NCI-H82 treated with DMSO at 0.1 percent for 48 hours (cell line): Measurements from ENCODE around the gene SBK2.
A peak's percentile ranks its signal among the peaks of the same experiment; 100 is the strongest.
"Not testable (repeated sequence)": the region's sequence is repeated elsewhere in the genome, so short reads cannot be mapped to it uniquely, and the experiment has no call there.

Experiments
- DNase-seq: peaks from one replicate; lab custom pipeline; 2025; ENCODE audit not compliant: unreplicated experiment; lab: John Stamatoyannopoulos, UW

SBK2 gene

DNA sequence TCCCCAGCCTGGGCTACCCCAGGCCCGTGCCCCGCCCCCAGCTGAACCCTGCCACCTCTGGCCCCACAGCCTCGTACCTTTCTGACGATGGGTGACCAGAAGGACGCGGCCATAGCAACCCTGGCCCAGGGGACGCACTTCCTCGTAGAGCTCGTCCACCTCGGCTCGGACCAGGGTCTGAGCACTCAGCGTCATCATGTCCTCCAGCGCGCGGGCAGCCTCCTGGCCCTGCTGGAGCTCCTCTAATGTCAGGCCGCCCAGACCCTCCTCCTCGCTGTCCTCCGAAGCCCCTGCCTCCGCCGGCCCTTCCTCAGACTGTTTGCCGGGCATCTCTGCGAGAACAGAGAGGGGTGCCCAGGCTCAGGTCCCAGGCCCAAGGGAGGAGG lies 975 bp downstream of the SBK2 start:
- DNase-seq = no peak

- no peak for DNase-seq
These were observed 1.6 kb downstream of the SBK2 start for GRCh38 chr19:55535173-55535964.

GRCh38 chr19:55534280-55534679 lies 2.7 kb downstream of the SBK2 start:
- not testable (repeated sequence) for DNase-seq

GRCh38 chr19:55530996-55531395 lies 5.9 kb downstream of the SBK2 start:
- no peak for DNase-seq

DNA sequence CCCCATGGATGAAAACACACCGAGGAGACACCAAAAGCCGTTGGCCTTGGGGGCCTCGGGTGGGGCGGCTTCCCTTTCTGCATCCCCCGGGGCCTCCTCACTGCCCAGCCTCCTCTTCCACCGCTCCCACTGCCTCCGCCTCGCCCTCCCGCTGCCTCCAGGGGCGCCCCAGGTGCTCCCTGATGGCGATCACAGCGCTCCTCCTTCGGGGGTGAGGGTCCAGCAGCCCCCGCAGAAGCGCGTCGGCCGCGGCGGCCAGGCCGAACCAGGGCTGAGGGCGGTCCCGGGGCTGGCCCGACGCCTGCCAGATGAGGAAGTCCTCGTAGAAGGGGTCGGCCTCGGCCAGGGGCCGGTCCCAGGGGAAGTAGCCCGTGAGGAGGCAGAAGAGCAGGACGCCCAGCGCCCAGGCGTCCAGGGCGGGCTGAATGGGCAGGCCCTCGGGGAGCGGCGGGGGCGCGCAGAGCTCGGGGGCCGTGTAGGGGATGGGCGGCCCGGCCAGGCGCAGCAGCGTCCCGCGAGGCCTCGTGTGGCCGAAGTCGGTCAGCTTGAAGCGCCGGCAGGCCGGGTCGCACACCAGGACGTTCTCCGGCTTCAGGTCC lies 7.2 kb downstream of the SBK2 start:
- DNase-seq = no peak

DNA sequence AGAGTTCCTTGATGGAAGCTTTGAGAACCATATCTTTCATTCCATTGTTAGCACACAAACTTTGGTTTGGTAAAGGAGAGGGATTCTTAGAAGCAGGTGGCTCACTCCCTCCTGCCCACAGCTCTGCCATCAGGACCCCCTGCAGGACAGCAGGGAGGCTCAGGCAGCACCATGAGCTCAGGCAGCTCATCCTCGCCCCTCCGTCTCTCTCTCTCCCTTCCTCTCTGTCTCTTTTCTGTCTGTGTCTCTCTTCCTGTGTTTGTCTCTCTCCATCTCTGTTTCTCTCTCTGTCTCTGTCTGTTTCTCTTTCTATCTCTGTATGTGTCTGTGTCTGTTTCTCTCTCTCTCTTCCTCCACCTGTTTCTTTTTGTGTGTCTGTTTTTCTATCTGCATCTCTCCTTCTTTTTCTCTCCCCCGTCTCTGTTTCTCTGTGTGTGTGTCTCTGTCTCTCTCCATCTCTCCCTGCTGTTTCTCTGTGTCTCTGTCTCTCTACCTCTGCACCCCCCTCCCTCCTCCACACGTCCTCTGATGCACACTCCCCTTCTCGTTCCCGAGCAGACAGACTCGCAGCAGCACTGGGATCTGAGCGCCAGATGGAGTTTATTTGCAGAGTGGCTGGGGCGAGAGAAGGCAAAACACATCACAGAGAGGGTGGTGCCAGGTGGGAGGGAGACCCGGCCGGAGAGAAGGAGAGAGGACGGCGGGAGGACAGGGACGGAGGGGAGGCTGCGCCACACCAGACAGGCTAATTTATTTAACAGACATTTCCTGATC lies 8.7 kb downstream of the SBK2 start:
- DNase-seq = peak; percentile 90

- DNase-seq = no peak
These were observed 9.5 kb downstream of the SBK2 start for GRCh38 chr19:55527197-55528029.

GRCh38 chr19:55526216-55527196 lies 10.4 kb downstream of the SBK2 start:
- no peak for DNase-seq

GRCh38 chr19:55525289-55526101 lies 11.4 kb downstream of the SBK2 start:
- no peak for DNase-seq

DNA sequence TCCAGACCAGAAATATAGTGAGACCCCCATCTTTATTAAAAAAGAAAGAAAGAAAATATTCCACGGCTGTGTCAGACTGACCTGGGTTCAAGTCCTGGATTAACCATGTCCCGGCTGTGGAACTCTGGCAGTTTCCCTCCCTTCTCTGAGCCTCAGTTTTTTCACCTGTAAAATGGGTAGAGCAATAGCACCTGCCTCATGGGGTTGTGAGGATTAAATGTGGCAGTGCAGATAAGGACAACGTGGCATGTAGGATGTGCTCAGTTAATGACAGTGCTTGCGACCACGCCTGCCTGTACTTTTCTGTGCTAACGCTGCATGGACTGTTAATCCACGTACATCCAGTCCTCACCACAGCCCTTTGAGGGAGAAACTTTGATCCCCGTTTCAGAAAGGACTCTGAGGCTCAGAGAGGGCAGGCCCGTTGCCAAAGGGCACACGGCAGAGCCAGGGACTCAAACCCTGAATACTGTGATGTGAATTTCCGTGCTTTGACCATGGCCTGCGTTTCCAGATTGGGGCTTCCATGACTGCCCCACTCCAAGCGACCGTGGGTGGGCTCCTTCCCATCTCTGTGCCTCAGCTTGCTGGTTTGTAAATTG lies 16.1 kb downstream of the SBK2 start:
- DNase-seq = no peak

DNA sequence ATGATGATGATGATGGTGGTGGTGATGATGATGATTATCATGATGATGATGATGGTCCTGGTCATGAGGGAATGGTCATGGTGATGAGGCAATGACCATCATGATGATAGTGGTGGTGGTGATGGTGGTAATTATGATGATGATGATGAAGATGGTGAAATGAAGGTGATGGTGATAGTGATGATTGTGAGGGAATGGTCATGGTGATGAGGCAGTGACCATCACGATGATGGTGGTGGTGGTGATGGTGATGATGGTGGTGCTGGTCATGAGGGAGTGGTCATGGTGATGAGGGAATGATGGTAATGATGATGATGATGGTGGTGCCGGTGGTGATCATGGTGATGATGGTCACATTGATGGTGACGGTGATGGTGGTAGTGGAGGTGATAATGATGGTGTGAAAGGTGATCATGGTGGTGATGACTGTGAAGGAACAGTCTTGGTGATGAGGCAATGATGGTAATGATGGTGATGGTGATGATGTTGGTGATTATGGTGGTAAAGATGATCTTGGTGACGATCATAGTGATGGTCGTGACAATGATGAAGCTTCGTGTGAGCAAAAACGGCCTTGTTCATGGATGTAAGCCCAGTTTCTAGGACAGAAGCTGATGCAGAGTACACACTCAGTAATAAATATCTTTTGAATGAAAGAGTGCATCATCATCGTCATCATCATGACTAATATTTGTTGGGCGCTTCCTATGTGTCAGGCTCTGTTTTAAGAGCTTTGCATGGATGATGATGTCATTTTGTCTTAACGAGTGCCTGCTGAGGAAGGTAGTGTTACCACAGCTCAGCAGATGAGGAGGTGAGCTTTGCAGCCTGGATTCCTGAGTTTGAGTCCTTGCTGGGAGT lies 17.3 kb downstream of the SBK2 start:
- no peak for DNase-seq

GRCh38 chr19:55516878-55517620 lies 19.9 kb downstream of the SBK2 start:
- peak; percentile 87 for DNase-seq

GRCh38 chr19:55508120-55508519 lies 28.8 kb downstream of the SBK2 start:
- no peak for DNase-seq

DNA sequence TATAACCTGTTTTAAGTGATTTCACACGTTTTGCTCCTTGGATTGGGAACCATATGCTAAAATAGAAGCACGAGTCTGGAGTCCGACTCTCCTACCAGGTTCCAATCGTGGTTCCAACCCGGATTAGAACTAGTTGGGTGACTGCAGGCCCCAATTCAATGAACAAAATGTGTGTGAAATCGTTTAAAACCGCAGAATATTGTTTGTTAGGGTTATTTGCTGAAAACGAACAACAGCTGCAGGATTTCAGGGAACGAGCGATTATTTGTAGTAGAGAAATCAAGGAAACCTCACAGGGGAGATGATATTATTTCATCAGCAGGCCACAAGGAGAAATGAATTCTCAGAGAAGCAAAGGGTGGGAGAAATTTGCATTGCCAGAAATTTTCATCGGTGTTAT lies 32.0 kb downstream of the SBK2 start:
- no peak for DNase-seq

GRCh38 chr19:55504252-55504603 lies 32.7 kb downstream of the SBK2 start:
- DNase-seq = no peak

DNA sequence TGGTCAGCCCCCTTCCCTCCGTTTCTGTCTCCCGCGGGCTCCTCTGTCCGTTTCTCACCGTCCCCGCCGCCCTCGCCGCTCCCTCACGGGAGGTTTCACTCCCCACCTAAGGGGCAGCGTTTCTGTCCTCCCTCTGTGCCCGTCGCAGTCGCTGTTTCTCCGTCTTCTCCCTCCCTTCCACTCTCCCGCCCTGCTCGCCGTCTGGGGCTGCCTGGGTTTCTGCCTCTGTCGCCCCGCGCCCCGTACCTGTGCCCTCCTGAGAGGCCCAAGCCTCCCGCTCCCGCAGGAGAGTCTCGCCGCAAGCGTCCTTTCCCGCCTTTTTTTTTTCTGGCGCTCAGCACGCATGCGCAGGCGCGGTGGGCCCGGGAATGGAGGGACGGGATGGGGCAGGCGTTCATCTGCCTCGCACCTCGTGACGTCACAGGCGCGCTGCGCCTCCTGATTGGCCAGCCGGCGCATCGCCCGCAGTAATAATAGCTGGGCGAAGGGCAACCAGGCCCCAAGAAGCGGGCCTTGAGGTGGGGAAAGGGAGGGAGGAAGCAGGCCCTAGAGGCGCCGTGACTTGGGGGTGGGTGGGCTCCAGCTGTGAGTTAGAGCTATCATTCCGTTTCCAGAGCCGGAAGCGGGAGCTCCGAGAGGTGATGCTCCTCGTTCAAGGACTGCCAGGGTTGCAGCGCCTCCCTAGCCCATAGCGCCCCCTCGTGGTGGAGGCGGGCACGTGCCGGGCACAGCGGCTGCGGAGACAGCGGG lies 33.3 kb downstream of the SBK2 start:
- DNase-seq = peak; percentile 80

DNA sequence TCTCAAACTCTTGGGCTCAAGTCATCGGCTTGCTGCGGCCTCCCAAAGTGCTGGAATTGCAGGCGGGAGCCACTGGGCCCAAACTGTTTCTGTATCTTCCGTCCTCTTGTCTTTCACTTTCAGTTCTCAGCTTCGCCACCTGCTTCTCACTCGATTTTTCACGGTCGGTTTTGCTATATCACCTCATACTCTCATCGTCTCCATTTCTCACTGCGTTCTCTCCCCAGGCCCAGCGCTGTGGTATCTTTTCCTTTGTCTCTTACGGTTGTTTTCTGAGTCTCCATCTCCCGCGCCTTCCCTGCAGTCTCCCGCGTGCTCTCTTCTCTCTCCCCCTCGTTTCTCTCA lies 33.8 kb downstream of the SBK2 start:
- no peak for DNase-seq
